ENCODE results near the gene STAG1.
"Not testable (repeated sequence)": the region's sequence is repeated elsewhere in the genome, so short reads cannot be mapped to it uniquely, and the experiment has no call there.

The STAG1 gene

DNA sequence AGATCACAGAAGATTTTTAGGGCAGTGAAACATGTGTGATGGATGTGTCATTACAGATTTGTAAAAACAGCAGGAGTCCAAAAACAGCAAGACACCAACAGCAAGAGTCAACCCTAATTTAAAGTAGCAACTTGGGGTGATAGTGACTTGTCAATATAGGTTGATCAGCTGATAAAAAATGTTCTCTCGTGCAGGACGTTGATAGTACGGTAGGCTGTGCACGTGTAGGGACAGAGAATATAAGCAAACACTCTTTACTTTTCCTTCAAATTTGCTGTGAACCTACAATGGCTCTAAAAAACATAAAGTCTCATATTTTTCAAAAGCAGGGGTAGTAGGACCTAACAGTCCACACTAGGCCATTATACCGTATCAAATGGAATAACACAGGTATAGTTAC is 120.8 kb downstream of the STAG1 start:
- no peak overlapping the region for H3K4me3 ChIP-seq (ENCODE audit: low read length)
- no peak for DNase-seq (ENCODE audit: low read depth)
- TF ChIP-seq, protein P1, sequence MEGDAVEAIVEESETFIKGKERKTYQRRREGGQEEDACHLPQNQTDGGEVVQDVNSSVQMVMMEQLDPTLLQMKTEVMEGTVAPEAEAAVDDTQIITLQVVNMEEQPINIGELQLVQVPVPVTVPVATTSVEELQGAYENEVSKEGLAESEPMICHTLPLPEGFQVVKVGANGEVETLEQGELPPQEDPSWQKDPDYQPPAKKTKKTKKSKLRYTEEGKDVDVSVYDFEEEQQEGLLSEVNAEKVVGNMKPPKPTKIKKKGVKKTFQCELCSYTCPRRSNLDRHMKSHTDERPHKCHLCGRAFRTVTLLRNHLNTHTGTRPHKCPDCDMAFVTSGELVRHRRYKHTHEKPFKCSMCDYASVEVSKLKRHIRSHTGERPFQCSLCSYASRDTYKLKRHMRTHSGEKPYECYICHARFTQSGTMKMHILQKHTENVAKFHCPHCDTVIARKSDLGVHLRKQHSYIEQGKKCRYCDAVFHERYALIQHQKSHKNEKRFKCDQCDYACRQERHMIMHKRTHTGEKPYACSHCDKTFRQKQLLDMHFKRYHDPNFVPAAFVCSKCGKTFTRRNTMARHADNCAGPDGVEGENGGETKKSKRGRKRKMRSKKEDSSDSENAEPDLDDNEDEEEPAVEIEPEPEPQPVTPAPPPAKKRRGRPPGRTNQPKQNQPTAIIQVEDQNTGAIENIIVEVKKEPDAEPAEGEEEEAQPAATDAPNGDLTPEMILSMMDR (conservative IDR thresholded peaks at IDR 0.05; ENCODE audit: low read depth, low read length) = no peak

DNA sequence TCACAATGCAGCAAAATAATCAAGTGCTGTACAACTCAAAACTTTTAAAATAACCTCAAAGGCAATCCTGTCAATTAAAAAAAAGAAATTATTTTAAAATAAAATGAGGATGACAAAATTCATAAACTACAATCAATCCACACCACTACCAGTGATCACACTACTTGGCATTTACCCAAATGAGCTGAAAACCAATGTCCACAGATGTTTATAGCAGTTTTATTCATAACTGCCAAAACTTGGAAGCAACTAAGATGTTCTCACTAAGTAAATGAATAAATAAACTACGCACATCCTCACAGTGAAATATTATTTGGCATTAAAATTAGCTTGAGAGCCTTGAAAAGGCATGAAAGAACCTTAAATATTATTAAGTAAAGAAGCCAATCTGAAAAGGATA is 121.3 kb downstream of the STAG1 start:
- no peak for DNase-seq (ENCODE audit: low read depth)
- H3K4me3 ChIP-seq (ENCODE audit: low read length) = no peak overlapping the region
- TF ChIP-seq, protein P1 (conservative IDR thresholded peaks at IDR 0.05; ENCODE audit: low read depth, low read length) = no peak

DNA sequence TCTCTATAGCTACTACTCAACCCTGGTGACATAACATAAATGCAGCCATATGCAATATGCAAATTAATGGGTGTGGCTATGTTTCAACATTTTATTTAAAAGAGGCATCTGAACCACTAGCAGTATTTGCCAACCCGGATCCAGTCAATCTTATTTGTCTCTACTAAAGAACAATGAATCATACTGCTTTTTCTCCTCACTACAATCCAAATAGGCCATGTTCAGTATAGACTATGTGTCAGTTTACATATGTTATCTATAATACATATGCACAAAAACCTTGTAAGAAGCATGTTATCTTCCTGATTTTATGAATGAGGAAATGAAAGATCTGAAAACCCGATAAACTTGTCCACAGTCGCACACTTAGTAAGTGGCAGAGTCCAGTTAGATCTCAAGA is 125.7 kb downstream of the STAG1 start:
- no peak overlapping the region for H3K4me3 ChIP-seq (ENCODE audit: low read length)
- no peak for DNase-seq (ENCODE audit: low read depth)
- TF ChIP-seq, protein P1 (conservative IDR thresholded peaks at IDR 0.05; ENCODE audit: low read depth, low read length) = no peak

DNA sequence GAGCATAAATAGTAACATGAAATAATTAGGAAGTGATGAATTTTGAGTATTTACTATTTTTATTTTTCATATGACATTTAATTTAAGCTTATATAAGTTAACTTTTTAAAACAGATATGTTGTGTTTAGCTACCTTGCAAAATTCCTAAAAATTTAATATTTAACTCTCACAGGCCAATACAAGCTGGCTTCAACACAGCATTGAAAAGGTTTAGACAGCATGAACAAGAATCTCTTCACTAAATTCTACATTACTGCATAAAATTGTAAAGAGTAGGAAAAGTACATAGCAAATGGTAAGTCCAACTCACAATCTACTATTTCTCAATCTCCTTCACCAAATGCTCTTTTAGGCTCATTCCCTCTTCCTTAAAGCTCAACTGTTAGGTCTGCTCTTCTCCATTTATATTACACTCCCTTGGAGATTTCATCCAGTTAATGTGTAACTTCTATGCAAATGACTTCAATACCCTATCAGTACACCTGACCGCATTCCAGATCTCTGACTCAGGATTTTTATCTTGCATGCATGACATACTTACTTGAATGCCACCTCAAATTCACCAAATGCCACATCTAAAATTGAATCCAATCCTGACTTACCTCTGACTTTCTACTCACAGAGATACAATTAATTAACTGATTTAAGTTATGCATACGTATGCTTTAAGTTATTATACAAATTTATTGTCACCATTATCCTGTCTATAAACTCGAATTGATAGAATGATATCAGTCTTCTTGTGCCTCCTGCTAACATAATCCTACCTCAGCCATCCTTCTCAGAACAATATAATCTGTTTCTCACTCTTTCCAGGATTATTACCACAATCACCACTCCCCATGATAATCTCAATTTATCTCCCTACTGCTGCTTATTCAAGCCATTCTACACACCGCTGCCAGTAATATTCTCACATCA is 127.0 kb downstream of the STAG1 start:
- TF ChIP-seq, protein P1 (conservative IDR thresholded peaks at IDR 0.05; ENCODE audit: low read depth, low read length) = no peak
- DNase-seq (ENCODE audit: low read depth) = peak; percentile 37
- no peak overlapping the region for H3K4me3 ChIP-seq (ENCODE audit: low read length)

DNA sequence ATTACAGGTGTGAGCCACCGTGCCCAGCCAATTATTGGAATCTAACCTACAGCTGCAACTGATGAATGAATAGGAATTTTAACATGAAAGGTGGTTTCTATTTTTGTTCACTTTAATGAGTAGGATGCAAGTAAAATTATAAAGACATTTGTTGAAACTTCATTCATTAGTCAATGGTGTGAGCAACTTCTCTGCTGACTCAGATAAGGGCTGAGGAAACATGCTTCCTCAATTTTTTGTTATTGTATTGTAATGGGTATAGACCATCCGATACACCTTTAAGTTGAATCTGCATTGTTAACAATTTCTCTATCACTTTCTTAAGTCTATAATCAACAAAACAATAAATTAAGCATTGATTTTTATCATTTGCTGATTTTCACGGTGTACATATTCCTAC is 127.8 kb downstream of the STAG1 start:
- no peak overlapping the region for H3K4me3 ChIP-seq (ENCODE audit: low read length)
- DNase-seq (ENCODE audit: low read depth) = no peak

DNA sequence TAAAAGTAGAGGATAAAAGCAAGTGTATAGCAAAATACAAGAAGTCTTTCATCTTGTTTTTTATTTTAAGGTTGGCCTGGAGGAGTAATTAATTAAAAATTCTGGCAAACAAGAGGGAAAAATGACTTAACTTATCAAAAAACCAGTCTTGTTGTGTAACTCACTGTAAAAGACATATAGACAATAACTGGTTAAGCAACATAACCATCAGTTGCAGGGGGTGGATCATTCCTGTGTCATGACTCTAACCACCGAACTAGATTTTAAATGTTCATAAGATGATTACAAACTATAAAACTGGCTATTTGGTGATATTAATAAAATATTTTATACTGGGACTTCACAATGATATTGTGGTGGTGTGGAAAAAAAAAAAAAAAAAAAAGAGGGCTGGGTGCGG is 130.6 kb downstream of the STAG1 start:
- no peak overlapping the region for H3K4me3 ChIP-seq (ENCODE audit: low read length)
- TF ChIP-seq, protein P1 (conservative IDR thresholded peaks at IDR 0.05; ENCODE audit: low read depth, low read length) = no peak
- DNase-seq (ENCODE audit: low read depth) = no peak

More for the DNA sequence above, 127.8 kb downstream of the STAG1 start:
- TF ChIP-seq, protein P1 (conservative IDR thresholded peaks at IDR 0.05; ENCODE audit: low read depth, low read length) = no peak

DNA sequence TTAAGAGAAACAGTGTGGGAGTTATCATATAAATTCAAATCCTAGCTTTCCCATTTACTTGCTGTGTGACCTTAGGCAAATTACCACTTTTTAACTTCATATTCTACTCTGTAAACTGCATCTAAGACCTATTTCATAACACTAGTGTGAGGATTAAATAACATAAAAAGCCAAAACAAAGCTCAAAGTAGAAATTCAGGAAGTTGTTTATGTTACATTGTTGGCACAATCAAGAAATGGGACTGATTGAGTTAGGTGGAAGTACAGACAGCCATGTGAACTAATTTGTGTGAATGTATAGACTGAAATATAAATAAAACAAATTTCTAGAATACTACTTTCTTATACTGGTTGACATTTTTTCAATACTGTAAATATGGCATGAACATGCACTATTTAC is 131.7 kb downstream of the STAG1 start:
- no peak for DNase-seq (ENCODE audit: low read depth)
- TF ChIP-seq, protein P1 (conservative IDR thresholded peaks at IDR 0.05; ENCODE audit: low read depth, low read length) = no peak
- H3K4me3 ChIP-seq (ENCODE audit: low read length) = no peak overlapping the region

DNA sequence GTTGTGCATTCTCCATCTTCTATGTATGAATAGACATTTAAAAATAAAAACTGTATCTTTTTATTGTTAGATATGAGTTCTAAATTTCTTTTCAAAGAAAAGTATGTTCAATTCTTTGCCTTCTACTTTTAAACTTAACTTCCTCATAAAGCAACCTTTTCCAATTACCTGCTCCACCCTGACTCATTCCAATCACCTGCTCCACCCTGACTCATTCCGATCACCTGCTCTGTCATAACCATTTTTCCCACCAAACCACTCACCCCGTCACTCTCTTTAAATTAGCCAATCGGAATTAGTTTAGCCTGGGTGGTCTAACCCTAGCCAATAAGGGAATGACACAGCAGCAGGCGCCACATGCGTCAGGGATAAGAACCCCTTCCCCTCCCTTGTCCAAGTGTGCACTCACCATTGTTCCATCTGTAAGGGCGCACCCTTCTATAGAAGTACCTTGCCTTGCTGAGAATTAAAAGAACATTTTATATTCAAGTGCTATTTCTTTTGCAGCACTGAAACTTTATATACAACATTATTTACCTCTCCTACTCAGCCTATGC is 134.1 kb downstream of the STAG1 start:
- H3K4me3 ChIP-seq (ENCODE audit: low read length); DNase-seq (ENCODE audit: low read depth): not testable (repeated sequence)

Data from retinal pigment epithelial cell (primary cell).